ENCODE measurements around the gene RPL29. TPM values are rescaled to one million over a fixed set of nuclear protein-coding genes. Genes with fewer than 3 reads are reported as not detected.

Gene RPL29
- total and polyA plus RNA-seq, 2 of the 8 experiments (the other 6 are each of a cell fraction or from before 2014, with no cell fraction given), result 1,467 to 2,660 TPM

- TF ChIP-seq CHD7 (IDR thresholded peaks at IDR 0.05; ENCODE audit: insufficient replicate concordance, low read length) (no peak), SIN3A (conservative IDR thresholded peaks at IDR 0.05 in 1 of 2, IDR thresholded peaks at IDR 0.05 in 1 of 2; ENCODE audit: low read depth in 1 of 2, low read length in 2 of 2) (no peak), POLR2A (IDR thresholded peaks at IDR 0.05; ENCODE audit: control extremely low read depth in 1 of 2, low read depth in 2 of 2, low read length in 2 of 2) (no peak), CREB1 (IDR thresholded peaks at IDR 0.05) (no peak)
Measured at GRCh38 chr3:51953445-51953844, 42.2 kb downstream of the RPL29 start (continued).
